HepG2 (cell line): ENCODE measurements around the gene TBL2. TPM values are rescaled to one million over a fixed set of nuclear protein-coding genes. Genes with fewer than 3 reads are reported as not detected.

ENCODE experiments used
- ARID4A ChIP-seq: sonication (generic); formaldehyde crosslinking; IDR thresholded peaks from 2 replicates; pipeline ENCODE4 v1.5.0; 2020; ENCODE audit warnings: mild to moderate bottlenecking, missing genetic modification reagents, borderline replicate concordance
- ESRRA ChIP-seq: sonication (generic); formaldehyde crosslinking; IDR thresholded peaks from 2 replicates; pipeline ENCODE4 v1.5.1; 2020; ENCODE audit warnings: mild to moderate bottlenecking, low read depth, missing genetic modification reagents
- IRF2 ChIP-seq: IDR thresholded peaks from 2 replicates; pipeline ENCODE4 v1.6.1; 2018; ENCODE audit warnings: missing genetic modification reagents, missing compliant biosample characterization
- KLF16 ChIP-seq, 2 experiments: sonication (generic) in 1 of 2; formaldehyde crosslinking in 1 of 2; IDR thresholded peaks; 2 replicates each; pipeline versions ENCODE4 v1.6.1 to v1.8.0; 2016 to 2023; ENCODE audit warnings: missing genetic modification reagents in 2 of 2, missing compliant biosample characterization in 1 of 2
- MXD3 ChIP-seq: IDR thresholded peaks from 2 replicates; pipeline ENCODE4 v1.6.1; 2016; ENCODE audit warnings: mild to moderate bottlenecking, missing biosample characterization, missing genetic modification reagents
- MXI1 ChIP-seq: IDR thresholded peaks from 3 replicates; pipeline ENCODE4 v1.6.1; 2012; ENCODE audit warnings: low read depth, low read length, inconsistent platforms, borderline replicate concordance
- NR2F1 ChIP-seq, 2 experiments: fragments of 450-650 bp in 1 of 2; formaldehyde crosslinking in 1 of 2; IDR thresholded peaks; 2 replicates each; pipeline versions ENCODE4 v1.5.0 to v1.6.1; 2016 to 2020; ENCODE audit warnings: mild to moderate bottlenecking in 1 of 2, missing compliant biosample characterization in 1 of 2, missing genetic modification reagents in 1 of 2, moderate library complexity in 1 of 2
- NR2F6 ChIP-seq, 2 experiments: IDR thresholded peaks; 2 replicates each; pipeline ENCODE4 v1.6.1; 2016; ENCODE audit warnings: antibody characterized with exemption in 1 of 2, mild to moderate bottlenecking in 1 of 2
- RARA ChIP-seq: IDR thresholded peaks from 2 replicates; pipeline ENCODE4 v1.6.1; 2016; ENCODE audit warnings: missing genetic modification reagents, missing compliant biosample characterization
- SP1 ChIP-seq, 2 experiments: fragments of 450-650 bp in 1 of 2; sonication (generic) in 1 of 2; formaldehyde crosslinking in 1 of 2; IDR thresholded peaks; 2 replicates each; pipeline versions ENCODE4 v1.4.0 to v1.6.1; 2016 to 2020; ENCODE audit warnings: missing genetic modification reagents in 1 of 2
- SP2 ChIP-seq: sonication (generic); formaldehyde crosslinking; IDR thresholded peaks from 2 replicates; pipeline ENCODE4 v1.5.1; 2020; ENCODE audit warnings: mild to moderate bottlenecking, missing genetic modification reagents
- ZBED4 ChIP-seq: sonication (generic); formaldehyde crosslinking; IDR thresholded peaks from 2 replicates; pipeline ENCODE4 v1.4.0; 2020; ENCODE audit warnings: missing genetic modification reagents, borderline replicate concordance
- ZBTB14 ChIP-seq: sonication (generic); formaldehyde crosslinking; IDR thresholded peaks from 2 replicates; pipeline ENCODE4 v1.4.0; 2020; ENCODE audit warnings: missing genetic modification reagents
- ZNF260 ChIP-seq: sonication (generic); formaldehyde crosslinking; IDR thresholded peaks from 2 replicates; pipeline ENCODE4 v1.4.0; 2020; ENCODE audit warnings: missing genetic modification reagents, low read depth, mild to moderate bottlenecking, borderline replicate concordance
- ZNF644 ChIP-seq: IDR thresholded peaks from 2 replicates; pipeline ENCODE4 v1.6.1; 2016; ENCODE audit warnings: low read depth
- ZNF674 ChIP-seq: sonication (generic); formaldehyde crosslinking; IDR thresholded peaks from 2 replicates; pipeline ENCODE4 v1.5.0; 2020; ENCODE audit warnings: low read depth, mild to moderate bottlenecking, missing genetic modification reagents
- ZNF891 ChIP-seq: sonication (generic); formaldehyde crosslinking; IDR thresholded peaks from 2 replicates; pipeline ENCODE4 v1.5.0; 2020; ENCODE audit warnings: mild to moderate bottlenecking, missing genetic modification reagents
- polyA plus RNA-seq, 8 experiments: library from polyadenylated mRNA; depleted of rRNA in 3 of 8; stranded (reverse) in 7 of 8; unstranded in 1 of 8; fragments of >200 nt; fragmentation: Illumina TruSeq in 4 of 8; extraction: Trizol in 4 of 8; gene quantifications; 2 replicates each; pipeline versions ENCODE4 v1.2.1 to v1.2.3, GENCODE V29; 2011 to 2016; ENCODE audit warnings: low read depth in 4 of 8, missing spikeins in 1 of 8, mixed read lengths in 1 of 8; ENCODE audit not compliant: insufficient read depth in 1 of 8
- total RNA-seq, 5 experiments: library from RNA; depleted of rRNA; stranded (reverse); fragments of >200 nt; fragmentation: Illumina TruSeq; extraction: Trizol; gene quantifications; 2 replicates each; pipeline ENCODE4 v1.2.3, GENCODE V29; 2016; ENCODE audit warnings: low read depth in 1 of 5
- TF ChIP-seq, protein P1 (sequence below): IDR thresholded peaks from 2 replicates; pipeline ENCODE4 v1.6.1; 2016; ENCODE audit warnings: low read depth, control low read depth

TBL2 gene
- total and polyA plus RNA-seq, 2 of the 13 experiments (the other 11 are each of a cell fraction or from before 2014, with no cell fraction given), result 43.4 to 47.2 TPM

DNA sequence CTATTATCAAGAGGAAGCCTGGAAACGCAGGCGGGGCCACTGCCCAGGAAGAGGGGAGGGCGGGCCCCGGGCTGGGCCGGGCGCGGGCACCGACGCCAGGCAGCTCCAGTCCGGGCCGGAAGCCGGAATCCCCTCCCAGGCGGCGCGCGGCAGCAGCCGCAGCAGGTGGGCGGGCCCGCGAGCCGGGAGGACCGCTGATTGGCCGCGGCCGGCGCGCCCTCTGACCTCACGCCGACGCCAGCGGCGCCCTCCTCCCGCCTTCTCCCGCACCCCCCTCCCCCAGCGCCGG, 21.3 kb downstream of the TBL2 start (continued):
- no peak for TF ChIP-seq NR2F6 (IDR thresholded peaks at IDR 0.05)
- TF ChIP-seq NR2F6 (CRISPR knock-in tag; IDR thresholded peaks at IDR 0.05), result peak; percentile 23; the same call in 1 of the 2 replicates
- no peak for TF ChIP-seq ZNF644 (CRISPR knock-in tag)
- peak; percentile 59; the same call in 1 of the 2 replicates for TF ChIP-seq ARID4A
- TF ChIP-seq ZNF674 (CRISPR knock-in tag), result peak; percentile 8; the same call in 1 of the 2 replicates
- peak; percentile 82 for TF ChIP-seq SP2 (CRISPR knock-in tag)
- TF ChIP-seq, protein P1, sequence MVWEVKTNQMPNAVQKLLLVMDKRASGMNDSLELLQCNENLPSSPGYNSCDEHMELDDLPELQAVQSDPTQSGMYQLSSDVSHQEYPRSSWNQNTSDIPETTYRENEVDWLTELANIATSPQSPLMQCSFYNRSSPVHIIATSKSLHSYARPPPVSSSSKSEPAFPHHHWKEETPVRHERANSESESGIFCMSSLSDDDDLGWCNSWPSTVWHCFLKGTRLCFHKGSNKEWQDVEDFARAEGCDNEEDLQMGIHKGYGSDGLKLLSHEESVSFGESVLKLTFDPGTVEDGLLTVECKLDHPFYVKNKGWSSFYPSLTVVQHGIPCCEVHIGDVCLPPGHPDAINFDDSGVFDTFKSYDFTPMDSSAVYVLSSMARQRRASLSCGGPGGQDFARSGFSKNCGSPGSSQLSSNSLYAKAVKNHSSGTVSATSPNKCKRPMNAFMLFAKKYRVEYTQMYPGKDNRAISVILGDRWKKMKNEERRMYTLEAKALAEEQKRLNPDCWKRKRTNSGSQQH (CRISPR knock-in tag), result peak; percentile 63; the same call in 1 of the 2 replicates
- TF ChIP-seq KLF16 (CRISPR knock-in tag; IDR thresholded peaks at IDR 0.05), result peak in 1 of 2 experiments; percentile 43; a peak in 1 of 4 replicates
- TF ChIP-seq ZBED4 (CRISPR knock-in tag), result peak; percentile 98
- no peak for TF ChIP-seq ESRRA (CRISPR knock-in tag)
- 0 out of 2 replicates have a peak, but pooled peaks have one; percentile 18 for TF ChIP-seq IRF2
- TF ChIP-seq ZNF260 (CRISPR knock-in tag), result no peak
- peak; percentile 60 for TF ChIP-seq ZBTB14 (CRISPR knock-in tag)
- no peak for TF ChIP-seq SP1 (IDR thresholded peaks at IDR 0.05)
- TF ChIP-seq SP1 (CRISPR knock-in tag; IDR thresholded peaks at IDR 0.05), result peak; percentile 65
- no peak for TF ChIP-seq ZNF891 (CRISPR knock-in tag)
- peak; percentile 5 to 53; a peak in 1 of 4 replicates for TF ChIP-seq NR2F1 (CRISPR knock-in tag; IDR thresholded peaks at IDR 0.05)
- TF ChIP-seq MXI1, result peak; percentile 77; the same call in 1 of the 3 replicates
- peak; percentile 16; the same call in 1 of the 2 replicates for TF ChIP-seq RARA (CRISPR knock-in tag)
- TF ChIP-seq MXD3 (CRISPR knock-in tag), result peak; percentile 64; the same call in 1 of the 2 replicates
